Stimulated activated CD4-positive, alpha-beta T cell treated with anti-CD3 and anti-CD28 coated beads, Interleukin-12 subunit alpha, Interleukin-12 subunit beta, amount 100 ng/mL, for 48 hours (primary cell): ENCODE data around the gene CREBRF.
"Not testable (repeated sequence)": the region's sequence is repeated elsewhere in the genome, so short reads cannot be mapped to it uniquely, and the experiment has no call there.

Source experiments
- DNase-seq, 3 donors: peaks; one replicate each; pipeline ENCODE4 v3.0.0-alpha.2; 2020; ENCODE audit warnings: low read depth in 2 of 3, low spot score in 1 of 3

CREBRF gene, protein sequence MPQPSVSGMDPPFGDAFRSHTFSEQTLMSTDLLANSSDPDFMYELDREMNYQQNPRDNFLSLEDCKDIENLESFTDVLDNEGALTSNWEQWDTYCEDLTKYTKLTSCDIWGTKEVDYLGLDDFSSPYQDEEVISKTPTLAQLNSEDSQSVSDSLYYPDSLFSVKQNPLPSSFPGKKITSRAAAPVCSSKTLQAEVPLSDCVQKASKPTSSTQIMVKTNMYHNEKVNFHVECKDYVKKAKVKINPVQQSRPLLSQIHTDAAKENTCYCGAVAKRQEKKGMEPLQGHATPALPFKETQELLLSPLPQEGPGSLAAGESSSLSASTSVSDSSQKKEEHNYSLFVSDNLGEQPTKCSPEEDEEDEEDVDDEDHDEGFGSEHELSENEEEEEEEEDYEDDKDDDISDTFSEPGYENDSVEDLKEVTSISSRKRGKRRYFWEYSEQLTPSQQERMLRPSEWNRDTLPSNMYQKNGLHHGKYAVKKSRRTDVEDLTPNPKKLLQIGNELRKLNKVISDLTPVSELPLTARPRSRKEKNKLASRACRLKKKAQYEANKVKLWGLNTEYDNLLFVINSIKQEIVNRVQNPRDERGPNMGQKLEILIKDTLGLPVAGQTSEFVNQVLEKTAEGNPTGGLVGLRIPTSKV

DNA sequence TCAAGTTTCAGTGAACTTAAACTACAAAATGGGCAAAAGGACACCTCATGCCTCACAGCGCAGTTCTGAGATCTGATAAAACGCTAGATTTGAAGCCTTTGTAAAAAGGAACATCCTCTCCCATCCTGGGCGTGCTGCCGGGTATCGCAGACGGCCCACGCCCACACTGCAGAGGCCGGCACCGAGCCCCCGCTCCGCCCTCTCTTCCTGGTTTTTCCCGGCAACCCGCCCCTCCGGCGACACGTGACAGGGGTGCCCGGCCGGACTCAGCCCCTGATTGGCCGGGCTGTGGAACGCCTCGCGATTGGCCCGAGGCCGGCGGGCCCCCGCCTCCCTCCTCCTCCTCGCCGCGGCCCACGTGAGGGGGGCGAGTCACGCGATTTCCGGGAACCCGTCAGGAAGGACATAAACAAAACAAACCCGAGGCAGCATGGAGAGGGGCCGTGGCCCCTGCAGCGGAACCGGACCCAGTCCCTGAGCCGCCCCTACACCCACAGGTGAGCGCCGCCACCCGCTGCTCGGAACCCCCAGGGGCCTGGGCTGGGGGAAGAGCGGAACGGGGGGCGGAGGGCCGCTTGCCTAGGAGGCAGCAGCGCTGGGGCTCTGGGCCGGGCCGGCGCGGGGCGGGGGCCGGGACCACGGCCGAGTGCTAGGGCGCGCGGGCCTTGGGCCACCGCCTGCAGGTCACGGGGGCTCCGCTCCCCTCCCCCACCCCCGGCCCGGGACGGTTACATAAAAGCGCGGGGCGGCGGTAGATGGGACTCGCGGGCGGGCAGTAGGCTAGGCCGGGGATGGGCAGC is at the start of gene CREBRF:
Gene CREBRF, plus strand, starts transcription at position 370 of the 800 bp plus-strand sequence. CDS start 24,424 bp downstream, outside the sequence.
- peak; percentile 92 to 96 (median 95) for DNase-seq

DNA sequence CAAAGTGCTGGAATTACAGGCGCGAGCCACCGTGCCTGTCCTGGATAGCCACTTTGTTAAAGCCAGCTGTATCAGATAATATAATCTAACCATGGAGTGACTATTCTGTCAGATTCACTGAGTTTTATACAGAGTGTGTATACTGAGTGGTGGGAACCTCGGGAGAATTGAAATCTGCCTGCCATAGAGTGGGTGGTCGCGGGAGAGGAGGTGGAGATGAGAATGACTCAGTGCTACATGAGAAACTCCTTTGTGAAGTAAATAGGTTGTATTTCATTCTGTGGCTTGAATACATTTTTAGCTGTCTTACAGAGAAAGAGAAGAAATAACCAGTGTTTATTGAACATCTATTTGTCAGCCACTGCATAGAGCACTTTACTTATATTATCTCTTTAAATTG is 46.1 kb upstream of the CREBRF start:
- DNase-seq, result peak in 1 of 3 donors; percentile 16

DNA sequence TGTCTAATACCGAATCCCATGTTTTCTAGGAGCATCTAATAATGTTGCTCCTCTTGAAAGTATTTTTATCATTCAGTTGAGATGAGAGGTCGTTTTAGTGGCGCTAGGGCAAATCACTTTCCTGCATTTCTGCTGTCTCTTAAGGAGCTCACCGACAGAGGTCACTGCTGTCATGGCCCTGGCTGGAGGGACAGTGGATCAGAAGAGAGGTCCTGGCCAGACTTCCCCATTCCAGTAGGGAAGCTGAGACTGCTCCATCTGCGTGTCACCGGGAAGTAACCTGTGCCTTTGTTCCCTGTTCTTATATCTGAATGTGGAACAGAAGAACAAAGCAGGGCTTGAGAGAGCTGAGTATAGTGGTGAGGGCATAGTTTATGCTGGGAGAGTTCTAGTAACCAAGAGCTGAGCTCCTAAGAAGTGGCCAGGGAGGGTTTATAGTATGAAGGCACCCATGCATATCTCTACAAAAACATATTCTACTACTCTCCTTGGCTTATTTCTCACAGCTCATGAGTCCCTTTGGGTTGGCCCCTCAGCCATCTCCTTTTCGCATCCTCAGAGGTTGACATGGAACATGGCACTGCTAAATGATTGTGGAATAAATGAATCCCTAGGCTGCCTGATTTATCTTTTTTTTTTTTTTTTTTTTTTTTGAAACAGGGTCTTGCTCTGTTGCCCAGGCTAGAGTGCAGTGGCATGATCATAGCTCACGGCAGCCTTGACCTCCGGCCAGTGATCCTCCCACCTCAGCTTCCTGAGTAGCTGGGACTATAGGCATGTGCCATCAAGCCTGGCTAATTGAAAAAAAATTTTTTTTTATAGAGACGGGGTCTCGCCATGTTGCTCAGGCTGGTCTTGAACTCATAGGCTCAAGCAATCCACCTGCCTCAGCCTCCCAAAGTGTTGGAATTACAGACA is 45.3 kb upstream of the CREBRF start:
- no peak for DNase-seq

DNA sequence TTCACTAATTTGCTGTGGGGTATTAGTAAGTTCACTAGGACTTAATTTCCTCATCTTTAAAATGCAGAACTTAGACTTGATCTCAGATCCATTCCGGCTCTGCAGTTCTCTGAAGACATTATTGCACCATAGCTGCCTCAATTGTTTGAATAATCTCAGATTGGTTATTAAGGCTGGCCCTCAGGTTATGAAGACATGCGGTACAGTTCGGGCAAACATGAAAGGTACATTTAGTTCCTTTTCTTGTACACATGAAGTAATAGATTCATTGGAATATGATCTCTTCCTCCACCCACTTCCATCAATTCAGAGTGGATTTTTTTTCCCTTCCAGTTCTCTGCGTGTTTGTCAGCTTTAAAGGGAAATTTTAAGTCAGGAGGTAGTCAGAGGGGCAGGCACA is 44.6 kb upstream of the CREBRF start:
- no peak for DNase-seq

DNA sequence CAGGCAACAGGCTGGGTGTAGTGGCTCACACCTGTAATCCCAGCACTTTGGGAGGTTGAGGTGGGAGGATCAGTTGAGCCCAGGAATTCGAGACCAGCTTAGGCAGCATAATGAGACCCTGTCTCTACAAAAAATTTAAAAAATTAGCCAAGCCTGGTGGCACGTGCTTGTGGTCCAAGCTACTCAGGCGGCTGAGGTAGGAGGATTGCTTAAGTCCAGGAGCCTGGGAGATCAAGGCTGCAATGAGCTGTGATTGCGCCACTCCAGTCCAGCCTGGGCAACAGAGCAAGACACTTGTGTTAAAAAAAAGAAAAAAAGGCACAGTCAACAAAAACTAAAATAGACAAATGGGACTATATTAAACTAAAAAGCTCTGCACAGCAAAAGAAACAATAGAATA is 43.3 kb upstream of the CREBRF start:
- no peak for DNase-seq

DNA sequence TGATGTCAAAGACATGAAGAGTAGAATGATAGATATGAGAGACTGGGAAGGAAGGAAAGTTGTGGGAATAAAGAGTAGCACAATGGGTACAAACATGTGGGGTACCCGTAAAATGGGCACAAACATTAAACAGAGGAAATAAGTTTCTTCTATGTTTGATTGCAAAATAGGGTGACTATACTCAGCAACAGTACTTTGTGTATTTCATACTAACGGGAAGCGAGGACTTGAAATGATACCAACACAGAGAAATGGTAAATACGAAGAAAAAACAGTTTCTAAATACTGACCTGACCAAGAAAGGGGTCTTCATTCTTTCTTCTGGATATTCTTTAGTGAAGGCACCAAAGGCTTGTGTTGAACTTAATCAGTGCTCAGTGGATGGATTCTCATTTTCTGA is 41.5 kb upstream of the CREBRF start:
- DNase-seq, result no peak

DNA sequence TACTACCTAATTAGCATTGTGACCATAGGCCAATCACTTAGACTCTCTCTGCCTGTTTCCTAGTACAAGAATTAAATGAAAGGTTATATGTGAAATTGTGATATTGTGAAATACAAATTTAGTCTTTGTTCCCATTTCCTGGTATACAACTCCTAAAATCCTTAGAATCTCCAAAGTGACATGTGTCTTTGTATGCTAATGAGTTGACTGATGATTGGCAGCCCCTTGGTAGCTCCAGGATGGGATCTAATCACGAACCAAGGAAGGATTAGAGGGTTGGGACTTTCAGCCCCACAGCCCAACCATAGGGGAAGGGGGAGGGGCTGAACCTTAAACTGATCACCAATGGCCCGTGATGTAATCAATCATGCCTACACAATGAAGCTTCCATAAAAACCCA is 41.0 kb upstream of the CREBRF start:
- no peak for DNase-seq

DNA sequence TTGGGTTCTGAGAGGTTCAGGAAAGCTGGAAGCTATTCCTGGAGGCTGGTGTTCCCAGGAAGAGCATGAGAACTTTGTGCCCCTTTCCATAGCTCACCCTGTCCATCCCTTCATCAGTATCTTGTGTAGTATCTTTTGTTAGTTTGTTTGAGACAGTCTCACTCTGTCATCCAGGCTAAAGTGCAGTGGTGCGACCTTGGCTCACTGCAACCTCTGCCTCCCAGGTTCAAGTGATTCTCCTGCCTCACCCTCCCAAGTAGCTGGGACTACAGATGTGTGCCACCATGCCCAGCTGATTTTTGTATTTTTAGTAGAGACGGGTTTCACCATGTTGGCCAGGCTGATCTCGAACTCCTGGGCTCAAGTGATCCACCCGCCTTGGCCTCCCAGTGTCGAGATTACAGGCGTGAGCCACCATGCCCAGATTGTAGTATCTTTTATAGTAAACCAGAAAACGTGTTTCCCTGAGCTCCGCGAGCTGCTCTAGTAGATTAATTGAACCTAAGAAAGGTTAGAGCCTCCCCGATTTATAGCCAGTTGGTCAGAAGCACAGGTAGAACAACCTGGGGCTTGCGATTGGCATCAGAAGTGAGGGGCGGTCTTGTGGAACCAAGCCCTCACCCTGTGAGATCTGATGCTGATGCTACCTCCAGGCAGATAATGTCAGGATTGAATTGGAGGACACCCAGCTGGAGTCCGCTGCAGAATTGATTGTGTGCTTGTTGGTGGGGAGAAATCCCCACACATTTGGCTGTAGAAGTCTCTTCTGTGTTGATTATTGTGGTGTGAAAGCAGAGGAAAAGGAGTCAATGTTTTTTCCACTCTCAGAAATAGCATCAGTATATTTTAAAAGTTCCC is 40.3 kb upstream of the CREBRF start:
- DNase-seq, result no peak

DNA sequence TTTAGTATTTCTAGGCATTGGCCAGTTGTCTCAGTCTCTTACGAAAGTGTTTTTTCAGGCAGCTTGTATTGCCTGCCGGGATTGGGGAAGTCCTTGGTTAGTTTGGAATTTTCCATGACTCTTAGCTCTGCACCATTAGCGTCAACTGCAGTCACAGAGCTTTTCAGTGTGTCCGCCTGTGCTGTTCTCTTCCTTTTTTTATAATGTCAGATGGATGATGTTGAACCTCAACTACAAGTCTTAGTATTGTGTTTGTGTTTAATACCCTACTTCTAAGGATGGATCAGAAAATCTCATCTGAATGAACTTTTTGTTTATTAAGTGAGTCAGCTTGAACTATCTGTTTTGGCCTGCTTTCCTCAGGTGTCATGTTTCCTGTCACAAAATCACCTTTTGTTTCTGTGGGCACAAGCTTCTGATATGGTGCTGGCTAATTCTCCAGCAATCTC is 39.5 kb upstream of the CREBRF start:
- no peak for DNase-seq

DNA sequence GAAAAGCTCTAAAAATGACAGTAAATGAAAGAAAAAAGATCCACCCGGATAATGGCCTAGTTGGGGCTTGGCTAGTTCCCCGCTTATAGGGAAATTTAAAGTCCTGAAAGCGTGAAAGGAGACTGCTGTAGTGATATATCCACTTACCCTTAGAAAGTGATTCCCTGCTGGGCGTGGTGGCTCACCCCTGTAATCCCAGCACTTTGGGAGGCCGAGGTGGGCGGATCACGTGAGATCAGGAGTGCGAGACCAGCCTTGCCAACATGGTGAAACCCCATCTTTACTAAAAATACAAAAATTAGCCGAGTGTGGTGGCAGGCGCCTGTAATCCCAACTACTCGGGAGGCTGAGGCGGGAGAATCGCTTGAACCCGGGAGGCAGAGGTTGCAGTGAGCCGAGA is 39.1 kb upstream of the CREBRF start:
- DNase-seq, result not testable (repeated sequence)

DNA sequence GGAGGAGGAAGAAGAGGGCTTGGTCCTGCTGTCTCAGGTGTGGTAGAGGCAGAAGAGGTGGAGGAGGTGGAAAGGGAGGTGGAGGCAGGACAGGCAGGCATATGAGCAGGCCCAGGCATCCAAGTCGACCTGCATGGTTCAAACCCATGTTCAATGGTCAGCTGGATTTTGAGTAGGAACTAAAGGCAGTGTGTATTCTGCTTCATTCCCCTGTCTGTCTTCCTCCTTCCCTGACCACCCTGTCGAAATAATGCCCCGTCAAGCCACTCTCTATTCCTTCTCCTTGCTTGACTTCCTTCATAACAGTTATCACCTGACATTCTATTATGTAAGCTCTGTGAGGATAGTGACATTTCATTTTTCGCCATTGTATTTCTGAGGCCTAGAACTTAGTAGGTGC is 37.8 kb upstream of the CREBRF start:
- DNase-seq, result no peak

DNA sequence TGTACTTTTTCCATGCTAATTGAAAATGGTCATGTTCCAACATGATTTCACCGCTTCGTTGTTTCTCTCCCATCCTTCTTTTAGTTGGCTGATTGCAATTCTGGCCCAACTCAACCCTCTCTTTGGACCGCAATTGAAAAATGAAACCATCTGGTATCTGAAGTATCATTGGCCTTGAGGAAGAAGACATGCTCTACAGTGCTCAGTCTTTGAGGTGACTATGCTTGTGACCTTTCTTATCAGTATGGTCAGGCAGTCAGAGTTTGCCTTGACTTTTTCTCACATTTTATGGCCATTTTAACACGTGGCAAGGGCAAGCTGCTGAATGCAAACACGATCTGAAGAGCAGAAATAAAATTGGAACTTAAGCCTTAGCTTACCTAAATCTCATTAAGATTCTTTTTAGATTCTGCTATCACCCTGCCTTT is 36.0 kb upstream of the CREBRF start:
- DNase-seq, result no peak

DNA sequence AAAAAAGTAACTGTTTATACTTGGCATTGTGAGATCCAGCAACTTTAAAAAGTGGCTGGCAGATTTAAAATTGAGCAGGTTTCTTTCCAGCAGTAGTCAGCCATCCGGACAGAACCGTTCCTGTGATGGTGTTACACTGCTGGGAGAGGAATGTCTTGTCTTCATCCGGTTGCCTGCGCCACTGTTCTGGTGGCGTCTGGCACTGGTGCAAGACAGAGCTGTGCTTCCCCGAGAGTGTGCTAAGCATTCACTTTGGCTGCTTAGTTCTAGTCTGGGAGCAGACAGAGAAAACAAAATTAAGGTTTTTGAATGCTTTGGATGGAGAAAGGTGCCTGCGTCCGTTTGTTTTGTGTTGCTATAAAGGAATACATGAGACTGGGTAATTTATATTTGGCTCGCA is 35.5 kb upstream of the CREBRF start:
- no peak for DNase-seq

DNA sequence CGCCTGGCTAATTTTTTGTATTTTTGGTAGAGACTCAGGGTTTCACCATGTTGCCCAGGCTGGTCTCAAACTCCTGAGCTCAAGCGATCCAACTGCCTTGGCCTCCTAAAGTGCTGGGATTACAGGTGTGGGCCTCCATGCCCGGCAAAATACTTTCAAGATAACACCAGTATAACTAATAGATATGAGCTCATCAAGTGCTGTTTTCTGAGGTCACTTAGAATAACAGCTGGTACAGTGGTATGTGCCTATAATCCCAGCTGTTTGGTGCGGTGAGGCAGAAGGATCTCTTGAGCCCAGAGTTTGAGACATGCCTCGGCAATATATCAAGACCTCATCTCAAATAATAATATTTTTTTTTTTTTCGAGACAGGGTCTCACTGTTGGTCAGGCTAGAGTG is 30.5 kb upstream of the CREBRF start:
- DNase-seq, result no peak

DNA sequence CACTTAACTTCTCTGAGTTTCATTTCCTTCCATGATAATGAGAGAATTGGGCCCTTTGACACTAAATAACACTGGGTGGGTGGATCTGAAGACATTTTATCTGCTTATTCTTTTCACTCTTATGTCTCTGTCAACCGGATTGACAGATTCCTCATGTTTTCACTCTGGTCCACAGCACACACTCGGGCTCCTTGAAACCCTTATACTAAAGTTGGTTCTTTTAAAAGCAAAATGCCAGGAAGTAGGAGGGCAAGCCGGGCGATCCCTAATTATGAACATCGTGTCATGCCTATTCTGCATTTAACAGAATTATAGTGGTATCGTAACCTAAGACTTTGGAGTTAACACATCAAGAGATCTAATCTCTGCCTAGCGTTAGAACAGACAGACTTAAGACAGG is 28.2 kb upstream of the CREBRF start:
- no peak for DNase-seq

DNA sequence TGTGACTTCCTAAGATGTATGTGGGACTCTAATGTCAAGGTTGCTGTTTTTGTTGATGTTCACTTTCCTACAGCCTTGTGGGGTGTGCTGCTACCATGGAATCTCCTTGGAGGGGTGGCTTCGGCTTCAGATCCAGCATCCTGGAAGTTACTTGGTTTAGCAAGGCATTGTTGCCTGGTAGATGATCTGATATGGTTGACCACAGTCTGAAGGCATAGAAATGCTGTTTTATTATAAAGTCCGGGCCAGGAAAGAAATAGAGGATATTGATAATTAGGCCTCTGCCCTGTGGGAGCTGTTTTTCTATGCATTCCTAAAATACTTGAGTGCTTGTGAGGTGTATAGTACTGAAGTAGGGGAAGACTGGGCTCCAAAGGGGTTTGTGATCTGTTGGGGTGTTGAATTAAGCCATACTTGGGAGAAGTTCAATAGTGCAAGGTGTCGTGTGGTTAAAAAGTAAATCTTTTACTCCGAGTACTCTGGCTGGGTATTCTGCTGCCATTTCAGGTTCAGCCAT is 27.3 kb upstream of the CREBRF start:
- DNase-seq, result no peak

DNA sequence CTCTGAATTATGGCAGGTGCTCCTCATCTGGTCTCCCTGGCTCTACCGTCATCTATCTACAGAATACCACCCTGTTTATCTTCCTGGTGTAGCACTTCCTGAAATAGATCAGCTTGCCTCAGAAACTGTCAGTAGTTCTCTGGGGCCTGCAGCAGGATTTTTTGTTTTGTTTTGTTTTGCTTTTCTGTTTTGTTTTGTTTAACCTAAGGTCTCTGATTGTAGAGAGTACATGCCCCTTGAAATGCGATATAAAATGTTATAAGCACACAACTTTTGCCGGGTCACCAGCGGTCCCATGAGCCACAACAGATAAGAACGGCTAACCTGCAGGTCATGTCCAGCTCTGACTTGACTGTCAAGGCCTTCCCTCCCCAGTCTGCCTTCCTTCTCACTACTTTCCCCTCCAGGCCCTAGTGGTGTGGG is 26.6 kb upstream of the CREBRF start:
- no peak for DNase-seq

DNA sequence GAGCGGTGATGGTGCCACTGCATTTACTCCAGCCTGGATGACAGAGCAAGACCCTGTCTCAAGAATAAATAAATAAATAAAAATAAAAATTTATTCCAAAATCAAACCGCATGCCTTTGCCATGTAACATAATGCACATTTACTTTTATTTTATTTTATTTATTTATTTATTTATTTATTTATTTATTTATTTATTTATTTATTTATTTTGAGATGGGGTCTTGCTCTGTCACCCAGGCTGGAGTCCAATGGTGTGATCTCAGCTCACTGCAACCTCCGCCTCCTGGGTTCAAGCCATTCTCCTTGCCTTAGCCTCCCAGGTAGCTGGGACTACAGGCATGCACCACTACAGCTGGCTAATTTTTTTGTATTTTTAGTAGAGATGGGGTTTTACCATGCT is 24.1 kb upstream of the CREBRF start:
- not testable (repeated sequence) for DNase-seq

DNA sequence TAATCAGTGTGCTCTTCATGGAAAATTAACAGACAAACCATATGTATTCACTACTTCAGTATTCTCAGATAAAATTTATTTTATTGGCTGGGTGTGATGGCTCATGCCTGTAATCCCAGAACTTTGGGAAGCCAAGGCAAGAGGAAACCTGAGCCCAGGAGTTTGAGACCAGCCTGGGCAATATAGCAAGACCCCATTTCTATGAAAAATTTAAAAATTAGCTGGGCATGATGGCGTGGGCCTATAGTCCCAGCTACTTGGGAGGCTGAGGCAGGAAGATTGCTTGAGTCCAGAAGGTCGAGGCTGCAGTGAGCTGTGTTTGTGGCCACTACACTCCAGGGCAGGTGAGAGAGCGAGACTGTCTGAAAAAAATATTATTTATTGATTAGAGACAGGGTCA is 23.4 kb upstream of the CREBRF start:
- no peak for DNase-seq

DNA sequence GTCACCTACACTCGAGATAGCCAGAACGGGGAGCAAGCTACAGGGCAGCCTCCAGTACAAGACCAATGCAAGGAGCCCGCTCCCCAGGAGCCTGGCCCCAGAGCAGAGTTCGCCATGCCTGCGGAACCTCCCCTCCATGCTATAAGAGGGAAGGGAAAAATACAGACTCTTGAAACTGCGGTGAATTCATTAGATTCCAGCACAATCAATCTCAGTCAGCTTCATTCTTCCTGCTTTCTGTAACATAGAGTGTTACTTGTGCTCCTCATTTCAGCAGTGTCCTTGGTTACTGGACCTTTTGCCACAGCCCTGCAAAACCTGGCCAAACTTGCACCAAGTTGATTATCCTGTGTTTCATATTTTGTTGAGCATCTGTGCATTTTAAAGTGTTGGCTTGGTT is 22.2 kb upstream of the CREBRF start:
- DNase-seq, result no peak
